HEK293 (cell line): ENCODE measurements around the gene NANOS3.

Experiments
- CTCF ChIA-PET: fragments of 350-600 bp; formaldehyde crosslinking; extraction: SDS; loops from one replicate; lab custom pipeline; 2021; ENCODE audit warnings: antibody characterized with exemption; lab: Yijun Ruan, JAX
- POLR2A ChIA-PET: fragments of 300-600 bp; formaldehyde crosslinking; extraction: SDS; loops from one replicate; lab custom pipeline; 2020; ENCODE audit warnings: antibody characterized with exemption, inconsistent platforms; lab: Yijun Ruan, JAX
- H3K27ac ChIP-seq: fragments of 200-500 bp; sonication (Bioruptor generic); 2 replicates; pipeline ENCODE4 v1.5.1; 2014; ENCODE audit warnings: low read depth, low read length, control low read depth, inconsistent platforms; ENCODE audit errors: extremely low read depth
- H3K36me3 ChIP-seq, 2 experiments: fragments of 200-500 bp in 1 of 2; sonication (Bioruptor generic) in 1 of 2; 1 replicate in 1 of 2; 2 replicates in 1 of 2; pipeline ENCODE4 v1.5.1; 2014 to 2017; ENCODE audit warnings: inconsistent platforms in 2 of 2, low read length in 2 of 2; ENCODE audit not compliant: control insufficient read depth in 2 of 2, insufficient read depth in 1 of 2
- H3K4me1 ChIP-seq: fragments of 200-500 bp; sonication (Bioruptor generic); 2 replicates; pipeline ENCODE4 v1.5.1; 2014; ENCODE audit warnings: mild to moderate bottlenecking, low read length, inconsistent platforms; ENCODE audit not compliant: control insufficient read depth, insufficient read depth
- H3K4me3 ChIP-seq: 2 replicates; pipeline ENCODE4 v1.5.1; 2011; ENCODE audit warnings: low read depth, mild to moderate bottlenecking, control low read depth, low read length, moderate library complexity
- H3K9me3 ChIP-seq: fragments of 200-500 bp; sonication (Bioruptor generic); 2 replicates; pipeline ENCODE4 v1.5.1; 2014; ENCODE audit warnings: low read depth, low read length, inconsistent platforms; ENCODE audit not compliant: control insufficient read depth, insufficient read depth
- EGR2 ChIP-seq: fragments of 450-650 bp; formaldehyde crosslinking; IDR thresholded peaks from 2 replicates; pipeline ENCODE4 v1.5.1; 2016; ENCODE audit warnings: low read depth, missing biosample characterization, missing genetic modification characterization
- GLIS1 ChIP-seq: fragments of 450-650 bp; formaldehyde crosslinking; IDR thresholded peaks from 2 replicates; pipeline ENCODE4 v1.5.1; 2016; ENCODE audit warnings: missing biosample characterization, missing genetic modification characterization
- GLIS2 ChIP-seq: fragments of 450-650 bp; formaldehyde crosslinking; IDR thresholded peaks from 2 replicates; pipeline ENCODE4 v1.5.1; 2016; ENCODE audit warnings: missing biosample characterization, missing genetic modification characterization
- HOXC10 ChIP-seq: sonication (generic); formaldehyde crosslinking; IDR thresholded peaks from 2 replicates; pipeline ENCODE4 v1.8.1; 2023; ENCODE audit warnings: mild to moderate bottlenecking, missing genetic modification reagents
- IKZF3 ChIP-seq: fragments of 450-650 bp; IDR thresholded peaks from 2 replicates; pipeline ENCODE4 v1.5.0; 2018; ENCODE audit warnings: missing biosample characterization, mild to moderate bottlenecking, missing genetic modification characterization, moderate library complexity
- KLF1 ChIP-seq: fragments of 450-650 bp; formaldehyde crosslinking; IDR thresholded peaks from 2 replicates; pipeline ENCODE4 v1.5.1; 2016; ENCODE audit warnings: missing biosample characterization, missing genetic modification characterization
- ZBTB8A ChIP-seq: fragments of 450-650 bp; formaldehyde crosslinking; IDR thresholded peaks from 2 replicates; pipeline ENCODE4 v1.5.1; 2016; ENCODE audit warnings: missing biosample characterization, missing genetic modification characterization
- ZFP69B ChIP-seq: fragments of 450-650 bp; formaldehyde crosslinking; IDR thresholded peaks from 2 replicates; pipeline ENCODE4 v1.5.1; 2016; ENCODE audit warnings: missing biosample characterization, missing genetic modification characterization
- ZNF292 ChIP-seq: fragments of 450-650 bp; formaldehyde crosslinking; IDR thresholded peaks from 2 replicates; pipeline ENCODE4 v1.5.1; 2016; ENCODE audit warnings: low read depth, missing biosample characterization, missing genetic modification characterization, borderline replicate concordance
- ZNF354C ChIP-seq: fragments of 450-650 bp; formaldehyde crosslinking; IDR thresholded peaks from 2 replicates; pipeline ENCODE4 v1.5.1; 2016; ENCODE audit warnings: missing biosample characterization, missing genetic modification characterization, low read depth, borderline replicate concordance
- ZNF48 ChIP-seq: fragments of 450-650 bp; formaldehyde crosslinking; IDR thresholded peaks from 2 replicates; pipeline ENCODE4 v1.5.1; 2016; ENCODE audit warnings: missing biosample characterization, missing genetic modification characterization
- ZNF549 ChIP-seq: fragments of 450-650 bp; IDR thresholded peaks from 2 replicates; pipeline ENCODE4 v1.5.1; 2018; ENCODE audit warnings: missing biosample characterization, missing genetic modification characterization, mild to moderate bottlenecking, inconsistent platforms, moderate library complexity
- ZNF558 ChIP-seq: fragments of 450-650 bp; formaldehyde crosslinking; IDR thresholded peaks from 2 replicates; pipeline ENCODE4 v1.5.1; 2016; ENCODE audit warnings: missing biosample characterization, missing genetic modification characterization
- ZNF571 ChIP-seq: fragments of 450-650 bp; formaldehyde crosslinking; IDR thresholded peaks from 2 replicates; pipeline ENCODE4 v1.5.0; 2017; ENCODE audit warnings: missing biosample characterization, missing genetic modification characterization
- ZNF830 ChIP-seq: fragments of 450-650 bp; IDR thresholded peaks from 2 replicates; pipeline ENCODE4 v1.5.0; 2018; ENCODE audit warnings: missing biosample characterization, missing genetic modification characterization, low read depth, mild to moderate bottlenecking, moderate library complexity
- ZXDB ChIP-seq: fragments of 450-650 bp; formaldehyde crosslinking; IDR thresholded peaks from 2 replicates; pipeline ENCODE4 v1.5.1; 2016; ENCODE audit warnings: missing biosample characterization, missing genetic modification characterization
- TF ChIP-seq, protein P1 (sequence below): fragments of 450-650 bp; formaldehyde crosslinking; IDR thresholded peaks from 2 replicates; pipeline ENCODE4 v1.5.1; 2016; ENCODE audit warnings: missing biosample characterization, missing genetic modification characterization
- TF ChIP-seq, protein P2 (sequence below): fragments of 450-650 bp; formaldehyde crosslinking; IDR thresholded peaks from 2 replicates; pipeline ENCODE4 v1.5.1; 2016; ENCODE audit warnings: missing biosample characterization, missing genetic modification characterization
- TF ChIP-seq, protein P3 (sequence below): fragments of 450-650 bp; formaldehyde crosslinking; IDR thresholded peaks from 2 replicates; pipeline ENCODE4 v1.5.1; 2016; ENCODE audit warnings: missing biosample characterization, missing genetic modification characterization
- TF ChIP-seq, protein P4 (sequence below): fragments of 450-650 bp; formaldehyde crosslinking; IDR thresholded peaks from 2 replicates; pipeline ENCODE4 v1.5.1; 2016; ENCODE audit warnings: missing biosample characterization, missing genetic modification characterization
- TF ChIP-seq, protein P5 (sequence below): fragments of 450-650 bp; formaldehyde crosslinking; IDR thresholded peaks from 2 replicates; pipeline ENCODE4 v1.5.1; 2016; ENCODE audit warnings: missing biosample characterization, missing genetic modification characterization
- TF ChIP-seq, protein P6 (sequence below): fragments of 450-650 bp; formaldehyde crosslinking; IDR thresholded peaks from 2 replicates; pipeline ENCODE4 v1.5.1; 2017; ENCODE audit warnings: missing biosample characterization, missing genetic modification characterization
- TF ChIP-seq, protein P7 (sequence below): fragments of 450-650 bp; formaldehyde crosslinking; IDR thresholded peaks from 2 replicates; pipeline ENCODE4 v1.5.1; 2016; ENCODE audit warnings: missing biosample characterization, missing genetic modification characterization

The NANOS3 gene

DNA sequence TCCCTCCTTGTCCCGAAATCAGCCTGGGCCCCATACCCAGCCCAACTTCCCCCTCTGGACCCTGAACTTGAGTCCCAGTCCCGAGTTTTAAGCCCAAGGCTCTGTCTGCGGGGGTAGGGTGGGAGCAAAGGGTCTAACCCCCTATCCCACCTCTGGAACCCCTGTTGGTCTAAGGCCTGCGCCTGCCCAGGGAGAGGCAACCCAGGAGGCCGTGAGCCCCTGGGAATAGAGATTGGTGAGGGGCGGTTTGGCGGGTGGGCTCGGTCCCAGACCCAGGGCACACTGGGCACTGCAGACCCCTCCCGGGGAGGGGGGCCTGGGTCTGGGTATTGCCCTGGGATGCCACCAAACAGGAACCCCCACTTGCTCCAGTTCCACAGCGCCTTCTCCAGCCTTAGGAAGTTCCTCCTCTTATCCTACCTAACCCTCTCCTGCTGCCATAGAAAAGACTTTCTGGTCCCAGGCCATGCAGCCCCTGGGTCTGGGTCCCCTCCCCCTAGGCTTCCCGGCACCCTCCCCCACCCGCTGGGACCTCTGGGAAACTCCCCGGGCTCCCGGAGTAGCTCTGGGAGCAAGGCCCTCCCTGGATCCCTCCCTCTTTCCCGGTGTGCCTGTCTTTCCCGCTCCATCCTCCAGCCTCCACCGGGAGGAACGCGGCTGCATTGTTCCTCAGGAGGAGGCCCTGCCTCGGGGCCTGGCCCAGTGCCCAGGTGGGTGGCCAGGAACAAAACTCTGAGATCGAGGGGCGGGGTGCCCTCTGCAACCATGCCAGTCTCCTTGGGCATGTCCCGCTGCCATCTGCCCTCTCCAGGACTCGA, 33.6 kb upstream of the NANOS3 start (continued):
- TF ChIP-seq, protein P1, sequence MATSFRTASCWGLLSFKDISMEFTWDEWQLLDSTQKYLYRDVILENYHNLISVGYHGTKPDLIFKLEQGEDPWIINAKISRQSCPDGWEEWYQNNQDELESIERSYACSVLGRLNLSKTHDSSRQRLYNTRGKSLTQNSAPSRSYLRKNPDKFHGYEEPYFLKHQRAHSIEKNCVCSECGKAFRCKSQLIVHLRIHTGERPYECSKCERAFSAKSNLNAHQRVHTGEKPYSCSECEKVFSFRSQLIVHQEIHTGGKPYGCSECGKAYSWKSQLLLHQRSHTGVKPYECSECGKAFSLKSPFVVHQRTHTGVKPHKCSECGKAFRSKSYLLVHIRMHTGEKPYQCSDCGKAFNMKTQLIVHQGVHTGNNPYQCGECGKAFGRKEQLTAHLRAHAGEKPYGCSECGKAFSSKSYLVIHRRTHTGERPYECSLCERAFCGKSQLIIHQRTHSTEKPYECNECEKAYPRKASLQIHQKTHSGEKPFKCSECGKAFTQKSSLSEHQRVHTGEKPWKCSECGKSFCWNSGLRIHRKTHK (tag by site-specific recombination): no peak
- TF ChIP-seq EGR2 (tag by site-specific recombination) (0 out of 2 replicates have a peak, but pooled peaks have one; percentile 20), IKZF3 (tag by site-specific recombination) (peak; percentile 93), GLIS2 (tag by site-specific recombination) (peak; percentile 8; the same call in 1 of the 2 replicates), ZNF354C (no peak), ZNF558 (tag by site-specific recombination) (no peak), GLIS1 (peak; percentile 65), ZXDB (tag by site-specific recombination) (peak; percentile 48), ZBTB8A (tag by site-specific recombination) (peak; percentile 17; the same call in 1 of the 2 replicates)
- TF ChIP-seq, protein P2, sequence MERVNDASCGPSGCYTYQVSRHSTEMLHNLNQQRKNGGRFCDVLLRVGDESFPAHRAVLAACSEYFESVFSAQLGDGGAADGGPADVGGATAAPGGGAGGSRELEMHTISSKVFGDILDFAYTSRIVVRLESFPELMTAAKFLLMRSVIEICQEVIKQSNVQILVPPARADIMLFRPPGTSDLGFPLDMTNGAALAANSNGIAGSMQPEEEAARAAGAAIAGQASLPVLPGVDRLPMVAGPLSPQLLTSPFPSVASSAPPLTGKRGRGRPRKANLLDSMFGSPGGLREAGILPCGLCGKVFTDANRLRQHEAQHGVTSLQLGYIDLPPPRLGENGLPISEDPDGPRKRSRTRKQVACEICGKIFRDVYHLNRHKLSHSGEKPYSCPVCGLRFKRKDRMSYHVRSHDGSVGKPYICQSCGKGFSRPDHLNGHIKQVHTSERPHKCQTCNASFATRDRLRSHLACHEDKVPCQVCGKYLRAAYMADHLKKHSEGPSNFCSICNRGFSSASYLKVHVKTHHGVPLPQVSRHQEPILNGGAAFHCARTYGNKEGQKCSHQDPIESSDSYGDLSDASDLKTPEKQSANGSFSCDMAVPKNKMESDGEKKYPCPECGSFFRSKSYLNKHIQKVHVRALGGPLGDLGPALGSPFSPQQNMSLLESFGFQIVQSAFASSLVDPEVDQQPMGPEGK (tag by site-specific recombination): peak; percentile 37; the same call in 1 of the 2 replicates
- TF ChIP-seq, protein P3, sequence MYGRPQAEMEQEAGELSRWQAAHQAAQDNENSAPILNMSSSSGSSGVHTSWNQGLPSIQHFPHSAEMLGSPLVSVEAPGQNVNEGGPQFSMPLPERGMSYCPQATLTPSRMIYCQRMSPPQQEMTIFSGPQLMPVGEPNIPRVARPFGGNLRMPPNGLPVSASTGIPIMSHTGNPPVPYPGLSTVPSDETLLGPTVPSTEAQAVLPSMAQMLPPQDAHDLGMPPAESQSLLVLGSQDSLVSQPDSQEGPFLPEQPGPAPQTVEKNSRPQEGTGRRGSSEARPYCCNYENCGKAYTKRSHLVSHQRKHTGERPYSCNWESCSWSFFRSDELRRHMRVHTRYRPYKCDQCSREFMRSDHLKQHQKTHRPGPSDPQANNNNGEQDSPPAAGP (tag by site-specific recombination): peak; percentile 49

DNA sequence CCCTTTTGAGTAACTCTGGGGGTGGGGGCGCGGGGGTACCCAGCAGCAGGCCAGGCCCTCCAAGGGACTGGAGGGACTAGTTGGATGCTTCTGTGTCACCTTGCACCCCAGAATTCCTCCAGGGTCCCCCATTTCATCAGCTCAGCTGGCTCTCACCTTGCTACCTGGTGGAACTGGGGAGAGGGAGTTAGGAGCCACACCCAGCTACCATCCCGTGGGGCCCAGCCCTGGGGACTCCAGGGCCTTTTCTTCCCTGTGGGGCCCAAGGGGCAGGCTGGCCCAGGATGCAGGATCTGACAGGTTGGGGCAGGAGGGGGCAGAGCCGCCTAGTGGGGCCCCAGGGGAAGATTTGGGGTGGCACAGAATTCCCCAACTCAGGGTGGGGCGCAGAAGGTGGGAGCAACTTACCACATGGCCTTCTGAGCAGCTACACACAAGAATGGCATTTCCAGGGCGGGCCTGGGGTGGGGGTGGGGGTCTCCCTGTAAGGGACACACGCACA, 32.8 kb upstream of the NANOS3 start:
- H3K4me1 ChIP-seq: peaks cover 29% of the 10 kb centered on the region
- H3K9me3 ChIP-seq: no peaks in the 10 kb centered on the region
- no peak overlapping the region for H3K4me3 ChIP-seq
- H3K27ac ChIP-seq: no peak overlapping the region; the same call in 1 of the 2 replicates
- ChIA-PET CTCF (interaction anchor here (0.6 to 1.4 kb wide), 2 partner anchors 9 to 1047 kb away, joined by 3 to 5 read pairs; no protein-coding TSS in a partner anchor), POLR2A (interaction anchor here (1.0 to 1.8 kb wide), 3 partner anchors 8 to 18 kb away, joined by 3 to 5 read pairs (median 5); no protein-coding TSS in a partner anchor)
- no peaks in the 10 kb centered on the region for H3K36me3 ChIP-seq
- TF ChIP-seq ZNF830 (tag by site-specific recombination) (no peak), ZNF292 (tag by site-specific recombination) (no peak), ZNF48 (tag by site-specific recombination) (no peak), KLF1 (0 out of 2 replicates have a peak, but pooled peaks have one; percentile 7), ZFP69B (tag by site-specific recombination) (peak; percentile 56; the same call in 1 of the 2 replicates), ZNF549 (tag by site-specific recombination) (no peak), GLIS1 (peak; percentile 69), ZNF571 (tag by site-specific recombination) (no peak), HOXC10 (CRISPR knock-in tag) (no peak), GLIS2 (tag by site-specific recombination) (peak; percentile 54; the same call in 1 of the 2 replicates)
- TF ChIP-seq, protein P4, sequence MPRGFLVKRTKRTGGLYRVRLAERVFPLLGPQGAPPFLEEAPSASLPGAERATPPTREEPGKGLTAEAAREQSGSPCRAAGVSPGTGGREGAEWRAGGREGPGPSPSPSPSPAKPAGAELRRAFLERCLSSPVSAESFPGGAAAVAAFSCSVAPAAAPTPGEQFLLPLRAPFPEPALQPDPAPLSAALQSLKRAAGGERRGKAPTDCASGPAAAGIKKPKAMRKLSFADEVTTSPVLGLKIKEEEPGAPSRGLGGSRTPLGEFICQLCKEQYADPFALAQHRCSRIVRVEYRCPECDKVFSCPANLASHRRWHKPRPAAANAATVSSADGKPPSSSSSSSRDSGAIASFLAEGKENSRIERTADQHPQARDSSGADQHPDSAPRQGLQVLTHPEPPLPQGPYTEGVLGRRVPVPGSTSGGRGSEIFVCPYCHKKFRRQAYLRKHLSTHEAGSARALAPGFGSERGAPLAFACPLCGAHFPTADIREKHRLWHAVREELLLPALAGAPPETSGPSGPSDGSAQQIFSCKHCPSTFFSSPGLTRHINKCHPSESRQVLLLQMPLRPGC (tag by site-specific recombination): no peak
- TF ChIP-seq, protein P5, sequence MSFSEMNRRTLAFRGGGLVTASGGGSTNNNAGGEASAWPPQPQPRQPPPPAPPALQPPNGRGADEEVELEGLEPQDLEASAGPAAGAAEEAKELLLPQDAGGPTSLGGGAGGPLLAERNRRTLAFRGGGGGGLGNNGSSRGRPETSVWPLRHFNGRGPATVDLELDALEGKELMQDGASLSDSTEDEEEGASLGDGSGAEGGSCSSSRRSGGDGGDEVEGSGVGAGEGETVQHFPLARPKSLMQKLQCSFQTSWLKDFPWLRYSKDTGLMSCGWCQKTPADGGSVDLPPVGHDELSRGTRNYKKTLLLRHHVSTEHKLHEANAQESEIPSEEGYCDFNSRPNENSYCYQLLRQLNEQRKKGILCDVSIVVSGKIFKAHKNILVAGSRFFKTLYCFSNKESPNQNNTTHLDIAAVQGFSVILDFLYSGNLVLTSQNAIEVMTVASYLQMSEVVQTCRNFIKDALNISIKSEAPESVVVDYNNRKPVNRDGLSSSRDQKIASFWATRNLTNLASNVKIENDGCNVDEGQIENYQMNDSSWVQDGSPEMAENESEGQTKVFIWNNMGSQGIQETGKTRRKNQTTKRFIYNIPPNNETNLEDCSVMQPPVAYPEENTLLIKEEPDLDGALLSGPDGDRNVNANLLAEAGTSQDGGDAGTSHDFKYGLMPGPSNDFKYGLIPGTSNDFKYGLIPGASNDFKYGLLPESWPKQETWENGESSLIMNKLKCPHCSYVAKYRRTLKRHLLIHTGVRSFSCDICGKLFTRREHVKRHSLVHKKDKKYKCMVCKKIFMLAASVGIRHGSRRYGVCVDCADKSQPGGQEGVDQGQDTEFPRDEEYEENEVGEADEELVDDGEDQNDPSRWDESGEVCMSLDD (tag by site-specific recombination): peak; percentile 63; the same call in 1 of the 2 replicates
- TF ChIP-seq, protein P6, sequence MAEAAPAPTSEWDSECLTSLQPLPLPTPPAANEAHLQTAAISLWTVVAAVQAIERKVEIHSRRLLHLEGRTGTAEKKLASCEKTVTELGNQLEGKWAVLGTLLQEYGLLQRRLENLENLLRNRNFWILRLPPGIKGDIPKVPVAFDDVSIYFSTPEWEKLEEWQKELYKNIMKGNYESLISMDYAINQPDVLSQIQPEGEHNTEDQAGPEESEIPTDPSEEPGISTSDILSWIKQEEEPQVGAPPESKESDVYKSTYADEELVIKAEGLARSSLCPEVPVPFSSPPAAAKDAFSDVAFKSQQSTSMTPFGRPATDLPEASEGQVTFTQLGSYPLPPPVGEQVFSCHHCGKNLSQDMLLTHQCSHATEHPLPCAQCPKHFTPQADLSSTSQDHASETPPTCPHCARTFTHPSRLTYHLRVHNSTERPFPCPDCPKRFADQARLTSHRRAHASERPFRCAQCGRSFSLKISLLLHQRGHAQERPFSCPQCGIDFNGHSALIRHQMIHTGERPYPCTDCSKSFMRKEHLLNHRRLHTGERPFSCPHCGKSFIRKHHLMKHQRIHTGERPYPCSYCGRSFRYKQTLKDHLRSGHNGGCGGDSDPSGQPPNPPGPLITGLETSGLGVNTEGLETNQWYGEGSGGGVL (tag by site-specific recombination): peak; percentile 8; the same call in 1 of the 2 replicates
- TF ChIP-seq, protein P7, sequence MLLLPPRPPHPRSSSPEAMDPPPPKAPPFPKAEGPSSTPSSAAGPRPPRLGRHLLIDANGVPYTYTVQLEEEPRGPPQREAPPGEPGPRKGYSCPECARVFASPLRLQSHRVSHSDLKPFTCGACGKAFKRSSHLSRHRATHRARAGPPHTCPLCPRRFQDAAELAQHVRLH (tag by site-specific recombination): no peak
